Lung microvascular endothelial cell (primary cell): Measurements from ENCODE around the gene CHODL. TPM values are rescaled to one million over a fixed set of nuclear protein-coding genes. Genes with fewer than 3 reads are reported as not detected.

Experiments used
- DNase-seq, 2 donors: peaks; one replicate each; pipeline versions ENCODE4 v3.0.0 to v3.0.0-alpha.2; 2010; ENCODE audit warnings: low read depth in 2 of 2
- total RNA-seq: library from RNA; depleted of rRNA; stranded (reverse); fragments of >200 nt; gene quantifications from 2 replicates; pipeline ENCODE4 v1.2.1, GENCODE V29; 2014

CHODL gene
- total RNA-seq, 1 donor from 2014 or later, result under 0.01 TPM

DNA sequence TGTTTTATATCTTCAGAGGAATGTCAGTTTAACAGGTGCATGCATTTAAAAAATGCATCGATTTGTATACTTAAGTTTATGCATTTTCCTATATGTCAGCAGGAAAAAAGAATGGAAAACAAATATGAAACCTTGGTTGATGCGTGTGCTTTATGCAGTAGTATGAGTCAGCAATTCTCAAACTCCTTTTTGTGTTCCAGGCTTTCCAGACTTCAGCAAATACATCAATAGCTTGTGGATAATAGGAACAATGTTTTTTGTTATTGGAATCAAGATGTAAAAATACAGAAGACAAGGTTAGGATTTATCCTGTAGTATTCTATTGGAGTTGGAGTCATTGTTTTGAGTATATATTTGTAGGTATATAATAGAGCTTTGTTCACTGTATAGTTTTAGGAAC, 45.2 kb downstream of the CHODL start:
- DNase-seq, result no peak

DNA sequence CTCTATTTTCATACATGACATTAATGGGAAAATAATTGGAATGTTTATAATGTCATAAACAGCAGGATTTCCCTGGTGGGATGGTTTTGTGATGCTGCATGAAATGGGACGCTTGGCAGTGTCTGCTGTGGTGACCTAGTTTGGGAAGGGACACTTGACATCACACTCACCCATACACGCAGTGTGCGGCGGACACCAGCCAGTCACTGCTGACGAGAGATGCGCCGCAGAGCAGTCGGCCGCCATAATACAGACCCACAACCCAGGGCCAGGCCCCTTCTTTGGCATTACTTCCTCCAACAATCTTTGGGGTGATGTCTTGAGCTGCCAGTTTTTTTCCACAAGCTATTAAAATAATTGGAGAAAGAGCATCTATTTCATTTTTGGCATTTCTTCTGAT, 49.5 kb downstream of the CHODL start:
- no peak for DNase-seq

DNA sequence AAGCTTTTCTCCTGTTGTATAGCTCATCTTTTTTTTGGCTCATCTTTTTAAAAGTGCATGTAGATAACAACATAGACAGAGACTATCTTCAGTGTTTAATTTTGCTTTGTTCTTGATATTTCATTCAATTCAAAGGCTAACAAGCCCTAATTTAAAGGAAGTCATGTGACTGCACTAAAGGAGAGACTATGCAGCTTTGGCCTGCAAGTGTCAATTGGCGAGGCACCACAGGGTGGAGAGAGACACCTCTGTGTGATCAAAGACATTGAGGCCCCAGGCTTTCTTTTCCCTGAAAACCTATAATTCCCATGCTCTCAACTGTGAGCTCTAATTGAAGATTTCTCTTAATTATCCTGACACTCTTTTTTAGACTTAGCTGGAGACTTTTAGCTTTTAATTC, 53.6 kb downstream of the CHODL start:
- DNase-seq, result no peak

Other genes starting within 250 kb of the CHODL start
- gene TMPRSS15, start 159.0 kb downstream of the CHODL start, total RNA-seq, result not detected in 2 replicates